ENCODE results near the gene RRN3.
"Not testable (repeated sequence)": the region's sequence is repeated elsewhere in the genome, so short reads cannot be mapped to it uniquely, and the experiment has no call there.

RRN3 gene

DNA sequence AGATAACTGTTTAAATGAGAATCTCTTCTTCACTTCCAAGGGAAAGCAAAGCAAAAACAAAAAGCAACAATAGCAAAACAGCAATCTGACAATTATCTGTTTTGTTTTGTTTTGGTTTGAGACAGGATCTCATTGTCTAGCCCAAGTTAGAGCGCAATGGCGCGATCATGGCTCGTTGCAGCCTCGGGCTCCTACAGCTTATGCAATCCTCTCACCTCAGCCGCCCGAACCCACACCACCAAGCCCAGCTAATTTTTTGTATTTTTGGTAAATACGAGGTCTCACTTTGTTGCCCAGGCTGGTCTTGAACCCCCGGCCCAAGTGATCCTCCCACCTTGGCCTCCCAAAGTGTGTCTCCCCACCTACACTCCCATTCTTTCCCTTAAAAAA is 2.5 kb upstream of the RRN3 start:
- DNase-seq = not testable (repeated sequence)

DNA sequence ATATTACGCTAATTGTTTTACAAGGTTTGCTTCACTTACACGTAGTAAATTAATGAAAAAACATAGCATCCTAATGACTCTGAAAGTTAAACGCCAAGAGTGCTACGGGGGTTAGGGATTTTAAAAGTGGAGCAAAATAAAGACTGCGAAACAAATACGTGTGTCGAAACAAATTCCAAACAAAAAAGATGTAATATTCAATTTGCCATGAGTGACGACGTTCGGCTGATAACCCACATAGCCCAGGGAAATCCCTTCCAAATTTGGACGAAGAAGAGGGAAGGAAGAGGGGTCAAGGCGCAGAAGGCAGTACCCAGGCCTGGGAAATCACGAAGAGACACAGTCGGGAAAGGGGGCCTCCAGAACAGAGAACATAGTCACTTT is 509 bp downstream of the RRN3 start:
- DNase-seq = not testable (repeated sequence)

DNA sequence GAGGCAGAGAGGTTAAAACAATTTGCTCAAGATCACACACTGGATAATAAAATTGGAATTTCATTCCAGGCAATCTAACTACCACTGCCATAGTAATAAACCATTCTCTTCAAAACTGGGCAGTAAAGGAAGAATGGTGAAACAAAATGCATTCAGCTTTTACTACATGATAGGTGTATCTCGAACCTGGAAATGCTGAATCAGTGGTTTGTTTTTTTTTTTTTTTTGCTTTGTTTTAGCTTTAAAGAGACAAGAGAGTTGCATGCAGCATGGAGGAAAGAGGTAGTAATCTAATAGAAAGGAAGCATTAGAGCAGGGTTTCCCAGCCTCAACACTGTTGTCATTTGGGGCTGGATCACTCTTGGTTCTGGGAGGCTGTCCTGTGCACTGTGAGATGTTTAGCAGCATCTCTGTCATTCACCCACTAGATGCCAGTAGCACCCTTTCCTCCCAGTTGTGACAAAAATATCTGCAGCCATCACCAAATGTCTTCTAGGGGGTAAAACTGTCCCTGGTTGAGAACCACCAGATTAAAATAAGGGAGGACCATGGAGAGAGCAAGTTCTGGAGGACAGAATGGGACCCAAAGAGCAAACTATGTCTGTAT is 3.3 kb downstream of the RRN3 start:
- DNase-seq = not testable (repeated sequence)

GRCh38 chr16:15082788-15083187 is 11.3 kb downstream of the RRN3 start:
- DNase-seq = not testable (repeated sequence)

- DNase-seq = not testable (repeated sequence)
These were observed 13.2 kb downstream of the RRN3 start for GRCh38 chr16:15080883-15081282.

GRCh38 chr16:15076161-15076560 is 17.9 kb downstream of the RRN3 start:
- DNase-seq = not testable (repeated sequence)

GRCh38 chr16:15073101-15073500 is 21.0 kb downstream of the RRN3 start:
- no peak for DNase-seq

DNA sequence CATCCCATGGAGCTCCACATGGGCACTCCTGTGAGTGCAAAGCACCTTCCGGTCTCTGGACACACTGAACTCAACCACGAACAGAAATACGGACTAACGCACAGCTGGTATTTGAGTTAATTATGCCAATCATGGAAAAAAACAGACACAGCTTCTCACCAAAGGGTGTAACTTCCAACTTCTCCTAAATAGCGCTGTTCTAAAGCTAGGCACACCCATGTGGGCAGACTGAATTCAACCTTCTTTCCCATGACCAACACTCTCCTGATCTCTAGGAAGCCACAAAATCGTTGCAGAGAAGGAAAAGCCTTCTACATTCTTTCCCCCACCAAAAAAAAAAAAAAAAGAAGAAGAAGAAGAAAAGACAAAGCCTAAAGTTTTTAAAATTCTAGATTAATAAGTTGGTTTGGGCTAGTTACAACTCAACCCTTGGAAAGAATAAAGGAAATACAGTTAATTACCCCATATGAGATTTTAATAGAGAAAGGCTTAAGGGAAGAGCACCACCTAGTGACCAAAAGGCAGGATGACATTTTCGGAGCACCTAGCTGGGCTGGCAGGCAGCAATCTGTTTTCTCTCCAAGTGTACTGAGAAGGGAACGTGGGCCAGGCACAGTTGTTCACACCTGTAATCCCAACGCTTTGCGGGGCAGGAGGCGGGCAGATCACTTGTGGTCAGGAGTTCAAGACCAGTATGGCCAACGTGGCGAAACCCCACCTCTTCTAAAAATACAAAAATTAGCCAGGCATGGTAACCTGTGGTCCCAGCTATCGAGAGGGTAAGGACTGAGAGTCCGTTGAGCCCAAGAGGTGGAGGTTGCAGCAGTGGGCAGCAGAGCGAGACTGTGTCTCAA is 21.9 kb downstream of the RRN3 start:
- DNase-seq = not testable (repeated sequence)

DNA sequence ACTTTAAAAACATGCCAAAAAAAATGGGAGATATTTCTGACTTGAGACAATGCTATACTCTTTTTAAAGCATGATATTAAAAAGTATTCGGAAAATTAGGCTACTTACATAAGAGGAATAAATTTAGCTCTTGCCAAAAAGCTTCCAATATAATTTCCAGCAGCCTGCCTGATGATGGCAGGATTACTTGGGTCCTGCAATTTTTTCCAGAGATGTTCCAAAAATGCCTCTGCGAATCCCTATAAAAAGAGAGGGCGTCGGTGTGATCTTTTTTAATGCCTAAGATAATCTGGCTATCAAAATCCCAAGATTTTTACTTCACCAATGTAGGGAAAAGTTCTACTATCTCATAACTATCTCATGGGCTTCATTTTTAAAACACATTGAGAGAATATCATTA is 23.1 kb downstream of the RRN3 start:
- not testable (repeated sequence) for DNase-seq

GRCh38 chr16:15066690-15067089 is 27.4 kb downstream of the RRN3 start:
- DNase-seq = not testable (repeated sequence)

GRCh38 chr16:15065961-15066360 is 28.1 kb downstream of the RRN3 start:
- DNase-seq = not testable (repeated sequence)

GRCh38 chr16:15062085-15062810 is 31.8 kb downstream of the RRN3 start:
- not testable (repeated sequence) for DNase-seq

GRCh38 chr16:15059324-15059723 is 34.7 kb downstream of the RRN3 start:
- DNase-seq = no peak

DNA sequence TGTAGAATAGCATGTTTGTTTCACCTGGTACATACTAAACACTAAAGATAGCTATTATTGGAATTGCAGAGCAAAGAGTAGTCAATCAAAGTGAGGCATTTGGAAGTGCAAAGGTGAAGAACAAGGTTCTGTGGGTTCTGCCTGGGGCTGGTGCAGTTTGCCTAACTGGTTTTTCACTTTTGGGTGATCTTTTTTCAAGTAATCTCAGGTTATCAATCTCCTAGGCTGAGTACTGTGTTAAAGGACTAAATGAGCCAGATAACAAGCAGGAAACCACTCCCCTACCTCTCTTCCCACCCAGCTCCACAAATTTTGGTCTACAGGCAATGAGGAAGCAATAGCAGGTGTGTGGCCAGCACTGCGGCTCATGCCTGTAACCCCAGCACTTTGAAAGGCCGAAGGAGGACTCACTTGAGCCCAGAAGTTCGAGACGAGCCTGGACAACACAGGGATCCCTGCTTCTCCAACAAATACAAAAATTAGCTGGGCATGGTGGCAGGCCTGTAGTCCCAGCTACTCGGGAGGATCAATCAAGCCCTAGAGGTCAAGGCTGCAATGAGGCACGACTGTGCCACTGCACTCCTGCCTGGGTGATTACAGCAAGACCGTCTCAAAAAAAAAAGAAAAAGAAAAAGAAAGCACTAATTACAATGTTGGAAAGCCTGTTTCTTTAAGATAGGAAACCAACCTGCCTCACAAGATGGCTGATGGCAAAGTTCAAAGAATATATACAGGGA is 36.2 kb downstream of the RRN3 start:
- no peak for DNase-seq

DNA sequence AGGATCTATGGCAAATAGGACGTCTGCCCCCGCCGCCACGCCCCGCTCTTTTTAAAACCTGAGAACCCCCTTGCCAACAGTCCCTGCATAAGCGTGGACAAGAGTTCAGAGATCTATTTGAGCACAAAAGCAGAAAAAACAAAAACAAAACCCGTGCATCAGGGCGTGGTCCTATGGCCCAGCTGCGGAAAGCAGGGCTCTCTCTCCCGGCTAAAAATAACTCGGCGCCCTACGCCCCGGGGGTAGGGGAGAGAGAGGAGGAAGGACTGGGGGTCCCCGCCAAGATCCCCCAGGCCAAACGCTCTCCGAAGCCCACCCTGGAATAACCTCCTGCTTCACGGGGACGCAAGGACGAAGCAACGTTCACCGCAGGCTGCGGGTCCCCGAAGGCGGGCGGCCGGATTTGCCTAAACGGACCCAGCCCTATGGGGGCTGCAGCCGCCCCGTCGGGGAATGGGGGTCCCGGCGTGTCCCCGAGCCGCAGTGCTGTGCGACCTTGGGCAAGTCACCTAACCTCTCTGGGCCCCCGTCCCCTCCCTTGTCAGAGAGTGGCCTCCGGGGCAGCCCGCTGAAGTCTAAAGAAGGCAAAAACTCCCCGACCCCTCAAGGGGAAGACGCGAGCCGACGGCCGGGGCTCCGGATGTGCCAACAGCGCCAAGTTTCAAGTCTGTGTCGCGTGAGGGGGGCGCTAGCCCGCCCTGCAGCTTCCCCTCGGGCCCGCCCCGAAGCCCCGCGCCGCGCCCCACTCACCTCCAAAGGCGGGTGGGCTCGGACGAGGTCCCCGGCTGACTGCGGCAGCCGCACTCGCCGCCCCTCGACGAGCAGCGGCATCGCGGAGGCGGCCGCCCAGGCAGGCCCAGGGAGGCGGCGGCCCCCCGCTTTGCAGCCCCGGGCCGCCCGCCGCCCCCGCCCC is 38.7 kb downstream of the RRN3 start:
- DNase-seq = no peak

DNA sequence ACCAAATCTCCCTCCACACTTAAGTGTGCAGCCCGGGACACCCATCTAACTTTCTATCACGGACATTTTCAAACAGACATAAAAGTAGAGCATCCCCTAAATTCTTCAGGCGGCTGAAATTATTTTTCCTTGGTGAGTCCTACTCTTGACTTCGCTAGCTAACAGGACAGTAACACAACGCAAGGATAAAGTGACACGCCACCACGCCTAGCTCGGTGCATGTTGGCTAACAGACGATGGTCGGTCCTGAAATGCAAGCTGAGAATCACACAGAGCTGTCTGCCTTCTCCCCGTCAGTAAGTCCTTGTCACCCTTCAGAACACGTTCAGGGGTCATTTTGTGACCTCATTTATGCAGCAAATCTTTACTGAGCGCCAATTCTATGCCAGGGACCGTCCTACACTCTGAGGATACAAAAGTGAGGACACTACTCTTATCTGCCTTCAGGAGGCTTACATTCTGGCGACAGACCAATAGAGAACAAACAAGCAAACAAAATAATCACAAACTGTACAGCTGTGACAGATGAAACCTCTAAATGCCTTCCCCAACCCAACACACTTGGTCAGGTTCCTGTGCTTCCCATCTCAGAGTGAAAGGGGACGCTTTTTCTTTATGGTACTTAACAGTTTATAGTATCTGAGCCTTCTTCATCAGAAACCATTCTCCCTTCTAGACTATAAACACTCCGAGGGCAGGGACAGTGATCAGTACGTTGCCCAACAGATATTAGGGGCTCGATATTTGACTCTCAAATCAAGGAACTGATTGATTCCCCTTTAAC is 39.5 kb downstream of the RRN3 start:
- DNase-seq = no peak

GRCh38 chr16:15053904-15054303 is 40.2 kb downstream of the RRN3 start:
- DNase-seq = no peak

DNA sequence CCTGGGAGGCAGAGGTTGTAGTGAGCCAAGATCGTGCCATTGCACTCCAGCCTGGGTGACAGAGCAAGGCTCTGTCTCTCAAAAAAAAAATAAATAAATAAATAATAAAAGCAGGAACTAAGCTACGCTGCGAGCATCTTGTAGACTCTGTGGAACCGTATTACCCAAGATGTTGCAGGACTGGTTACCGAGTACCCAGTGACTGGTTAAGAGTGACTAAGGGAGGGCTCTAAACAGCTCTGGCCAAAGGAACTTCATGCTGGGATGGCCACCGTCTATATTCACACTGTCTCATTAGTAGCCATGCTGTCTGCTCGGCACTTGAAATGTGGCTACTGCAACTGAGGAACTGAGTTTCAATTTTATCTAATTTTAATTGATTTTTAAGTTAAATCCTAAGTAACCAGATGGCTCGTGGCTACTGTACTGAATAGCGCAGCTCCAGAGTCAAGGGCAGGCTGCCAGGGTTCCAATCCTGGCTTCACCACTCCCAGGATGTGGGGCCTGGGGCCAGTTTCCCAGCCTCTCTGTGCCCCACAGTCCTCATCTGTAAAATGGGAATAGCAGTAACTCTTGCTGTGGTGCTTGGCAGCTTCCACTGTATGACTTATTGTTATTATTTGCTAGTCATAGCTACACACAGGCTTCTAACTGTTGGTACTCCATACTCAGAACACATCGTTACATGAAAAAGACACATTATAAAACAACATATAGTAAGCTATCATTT is 41.2 kb downstream of the RRN3 start:
- DNase-seq = no peak

GRCh38 chr16:15051387-15051951 is 42.6 kb downstream of the RRN3 start:
- DNase-seq = no peak

DNA sequence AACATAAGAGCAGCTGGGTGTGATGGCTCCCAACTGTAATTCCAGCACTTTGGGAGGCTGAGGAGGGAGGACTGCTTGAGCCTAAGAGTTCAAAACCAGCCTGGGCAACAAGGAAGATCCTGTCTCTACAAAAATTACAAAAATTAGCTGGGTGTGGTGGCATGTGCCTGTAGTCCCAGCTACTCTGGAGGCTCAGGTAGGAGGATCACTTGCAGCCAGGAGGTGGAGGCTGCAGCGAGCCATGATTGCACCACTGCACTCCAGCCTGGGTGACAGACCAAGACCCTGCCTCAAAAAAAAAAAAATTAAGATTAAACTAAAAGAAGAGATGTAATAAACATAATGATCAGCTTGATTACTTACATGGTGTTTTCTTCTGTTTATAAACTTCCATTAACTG is 43.6 kb downstream of the RRN3 start:
- not testable (repeated sequence) for DNase-seq
